Erythroblast (primary cell): ENCODE data around the gene COX7A2L.
"Not testable (repeated sequence)": the region's sequence is repeated elsewhere in the genome, so short reads cannot be mapped to it uniquely, and the experiment has no call there.

Experiments
- DNase-seq, 2 experiments: peaks; one replicate each; lab custom pipeline; 2025; lab: John Stamatoyannopoulos, UW
- GATA1 ChIP-seq: IDR thresholded peaks from 2 replicates; pipeline ENCODE4 v1.6.1; 2011; ENCODE audit warnings: low read depth, mild to moderate bottlenecking, control low read depth, low read length, moderate library complexity
- POLR2A ChIP-seq: IDR thresholded peaks from 2 replicates; pipeline ENCODE4 v1.6.1; 2011; ENCODE audit warnings: mild to moderate bottlenecking, low read length

The COX7A2L gene

GRCh38 chr2:42338567-42339190 is 22.3 kb downstream of the COX7A2L start:
- no peak for DNase-seq

GRCh38 chr2:42337846-42338566 is 23.0 kb downstream of the COX7A2L start:
- no peak for DNase-seq
- no peak for TF ChIP-seq GATA1
- no peak for TF ChIP-seq POLR2A

More at GRCh38 chr2:42338567-42339190, 22.3 kb downstream of the COX7A2L start:
- TF ChIP-seq POLR2A (no peak), GATA1 (no peak)

DNA sequence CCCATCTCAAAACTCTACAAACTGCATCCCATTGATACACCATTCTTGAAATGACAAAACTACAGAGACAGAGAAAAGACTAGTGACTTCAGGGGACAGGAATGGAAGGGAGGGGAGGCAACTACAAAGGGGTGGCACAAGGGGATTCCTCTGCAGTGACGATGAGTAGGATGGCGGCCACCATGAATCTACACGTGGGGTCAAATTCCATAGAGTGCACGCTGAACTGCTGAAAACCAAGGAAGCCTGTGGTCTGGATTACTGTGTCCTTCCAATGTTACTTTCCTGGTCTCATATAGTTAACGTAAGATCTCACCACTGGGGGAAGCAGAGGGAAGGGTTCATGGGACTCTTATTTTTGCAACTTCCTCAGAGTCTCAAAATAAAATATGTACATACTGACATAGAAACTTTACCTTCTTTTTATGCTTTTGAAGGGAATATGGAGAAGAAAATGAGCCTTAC is 23.6 kb downstream of the COX7A2L start:
- peak in 1 of 2 experiments; percentile 15 for DNase-seq
- TF ChIP-seq GATA1 (no peak), POLR2A (no peak)

GRCh38 chr2:42336361-42336965 is 24.6 kb downstream of the COX7A2L start:
- TF ChIP-seq GATA1 (no peak), POLR2A (no peak)

GRCh38 chr2:42335514-42336104 is 25.4 kb downstream of the COX7A2L start:
- no peak for DNase-seq
- TF ChIP-seq GATA1, result no peak
- no peak for TF ChIP-seq POLR2A

More at GRCh38 chr2:42336361-42336965, 24.6 kb downstream of the COX7A2L start:
- no peak for DNase-seq

DNA sequence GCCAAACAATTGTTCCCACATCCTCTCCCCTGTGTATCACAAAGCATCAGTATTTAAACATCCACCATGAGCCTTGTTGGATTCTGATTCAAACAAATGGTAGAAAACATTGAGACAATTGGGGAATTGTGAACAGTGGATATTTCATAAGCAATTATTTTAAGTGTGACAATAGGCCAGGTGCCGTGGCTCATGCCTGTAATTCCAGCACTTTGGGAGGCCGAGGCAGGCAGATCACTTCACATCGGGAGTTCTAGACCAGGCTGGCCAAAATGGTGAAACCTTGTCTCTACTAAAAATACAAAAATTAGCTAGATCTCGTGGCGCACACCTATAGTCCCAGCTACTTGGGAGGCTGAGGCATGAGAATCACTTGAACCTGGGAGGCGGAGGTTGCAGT is 26.2 kb downstream of the COX7A2L start:
- DNase-seq, result not testable (repeated sequence)

GRCh38 chr2:42334220-42334619 is 26.8 kb downstream of the COX7A2L start:
- no peak for DNase-seq
- no peak for TF ChIP-seq GATA1

DNA sequence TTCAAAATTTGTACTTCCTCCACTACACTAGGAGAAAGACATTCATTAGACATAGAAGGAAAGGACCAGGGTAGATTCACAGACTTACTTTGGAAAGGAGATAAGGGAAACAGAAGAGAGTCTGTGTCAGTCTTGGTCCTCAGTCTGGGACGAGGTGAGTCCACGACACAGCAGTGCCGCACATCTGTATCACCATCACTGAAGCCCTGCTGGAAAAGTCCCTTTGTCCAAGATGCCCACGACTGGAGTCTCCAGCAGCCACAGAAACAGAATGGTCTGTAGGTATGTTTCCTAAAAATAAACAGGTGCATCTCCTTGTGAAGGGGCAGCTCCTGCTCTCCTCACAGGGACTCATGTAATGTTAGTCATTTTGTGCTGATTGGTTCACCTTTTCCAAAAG is 27.4 kb downstream of the COX7A2L start:
- DNase-seq, result no peak
- no peak for TF ChIP-seq GATA1
- no peak for TF ChIP-seq POLR2A

DNA sequence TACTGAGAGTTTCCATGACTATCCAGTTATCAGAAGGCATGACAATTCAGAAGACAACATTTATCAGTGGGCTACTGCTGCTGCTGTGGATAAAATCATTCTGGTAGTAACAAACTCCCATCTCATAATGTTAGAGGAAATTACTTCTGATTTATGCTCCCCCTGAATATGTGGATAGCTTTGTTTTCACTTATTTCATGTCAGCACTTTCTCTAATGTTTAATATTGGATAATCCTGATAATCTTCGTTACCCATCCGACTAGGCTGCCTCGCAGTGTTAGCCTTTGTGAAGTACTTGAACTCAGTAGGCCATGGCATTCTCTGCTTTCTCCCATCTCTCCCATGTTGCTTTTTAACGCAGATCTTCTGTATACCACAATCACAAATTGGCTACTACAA is 28.4 kb downstream of the COX7A2L start:
- DNase-seq, result peak; percentile 25 to 39
- TF ChIP-seq GATA1 (no peak), POLR2A (no peak)

DNA sequence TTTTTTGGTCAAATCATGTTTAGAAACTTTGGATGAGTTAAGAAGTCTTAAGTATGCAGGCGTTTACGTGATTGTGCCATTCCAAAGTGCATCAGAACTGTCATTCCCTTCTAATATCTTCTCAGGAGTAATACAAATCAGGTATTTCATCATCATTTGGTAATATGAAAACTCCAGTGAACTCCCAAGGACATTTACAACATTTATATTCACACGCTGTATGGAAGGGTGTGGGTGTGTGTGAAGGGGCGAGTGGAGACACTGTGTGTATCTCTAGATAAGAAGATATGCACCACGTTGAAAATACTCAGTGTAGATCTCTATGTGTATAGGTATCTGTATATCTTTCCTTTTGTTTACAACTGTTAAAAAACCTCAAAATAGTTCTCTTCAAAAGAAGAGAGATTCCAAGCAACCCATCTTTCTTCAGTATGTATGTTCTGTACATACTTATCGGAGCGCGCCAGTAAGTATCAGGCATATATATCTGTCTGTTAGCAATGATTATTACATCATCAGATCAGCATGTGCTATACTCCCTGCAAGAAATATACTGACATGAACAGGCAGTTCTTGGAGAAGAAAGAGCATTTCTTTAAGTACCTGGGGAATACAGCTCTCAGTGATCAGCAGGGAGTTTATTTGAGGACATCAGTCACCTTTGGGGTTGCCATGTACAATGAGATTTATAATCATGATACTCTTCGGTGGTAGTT is 29.3 kb downstream of the COX7A2L start:
- no peak for TF ChIP-seq GATA1
- DNase-seq, result peak; percentile 66 to 80

DNA sequence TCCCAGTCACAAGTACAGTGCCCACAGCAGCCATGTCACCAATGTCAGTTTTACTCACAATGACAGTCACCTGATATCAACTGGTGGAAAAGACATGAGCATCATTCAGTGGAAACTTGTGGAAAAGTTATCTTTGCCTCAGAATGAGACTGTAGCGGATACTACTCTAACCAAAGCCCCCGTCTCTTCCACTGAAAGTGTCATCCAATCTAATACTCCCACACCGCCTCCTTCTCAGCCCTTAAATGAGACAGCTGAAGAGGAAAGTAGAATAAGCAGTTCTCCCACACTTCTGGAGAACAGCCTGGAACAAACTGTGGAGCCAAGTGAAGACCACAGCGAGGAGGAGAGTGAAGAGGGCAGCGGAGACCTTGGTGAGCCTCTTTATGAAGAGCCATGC is 31.3 kb downstream of the COX7A2L start:
- TF ChIP-seq POLR2A, result no peak
- no peak for TF ChIP-seq GATA1
- no peak for DNase-seq

- no peak for DNase-seq
- TF ChIP-seq GATA1 (no peak), POLR2A (no peak)
Measured at GRCh38 chr2:42328923-42329322, 32.1 kb downstream of the COX7A2L start.

DNA sequence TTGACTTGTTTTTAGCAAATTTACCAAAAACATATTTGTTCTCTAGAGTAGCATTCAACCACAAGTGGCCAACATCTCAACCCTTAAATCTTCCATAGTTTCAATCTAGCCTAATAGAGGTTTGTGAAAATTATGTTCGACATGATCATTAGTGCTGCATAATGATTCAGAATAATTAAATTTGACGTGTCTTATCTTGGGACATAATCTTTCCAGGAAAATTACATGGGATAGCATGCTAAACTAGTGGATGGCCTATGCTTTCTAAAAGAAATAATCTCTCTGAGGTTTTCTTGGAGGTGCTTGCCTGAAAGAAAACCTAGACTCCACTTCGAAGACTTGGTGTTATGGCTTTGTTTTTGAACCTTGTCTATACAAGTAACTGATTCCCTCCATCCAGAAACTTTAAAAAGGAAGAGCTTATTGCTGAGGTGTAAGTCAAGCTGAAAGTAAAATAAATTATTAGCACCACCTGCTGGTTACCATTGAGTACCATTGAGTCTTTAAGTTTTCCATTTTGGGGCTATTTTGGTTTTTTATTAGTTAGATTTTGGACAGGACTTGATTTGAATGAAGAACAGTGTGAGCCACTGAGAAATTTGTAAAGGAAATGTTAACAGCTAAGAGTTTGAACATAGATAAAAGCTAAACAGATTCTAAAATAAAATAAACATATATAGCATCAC is 32.7 kb downstream of the COX7A2L start:
- no peak for TF ChIP-seq POLR2A
- TF ChIP-seq GATA1, result no peak
- peak; percentile 35 to 54 for DNase-seq
